IPS DF 6.9 (cell line): Measurements from ENCODE around the gene HS6ST3.

Source experiments
- DNase-seq: peaks from one replicate; pipeline ENCODE4 v3.0.0-alpha.2; 2013; ENCODE audit warnings: low read depth, low spot score
- H3K27ac ChIP-seq: one replicate; pipeline ENCODE4 v1.5.1; 2013; ENCODE audit warnings: low read length, control low read depth
- H3K27me3 ChIP-seq: 2 replicates; pipeline ENCODE4 v1.6.1; 2013; ENCODE audit warnings: mild to moderate bottlenecking, low read length; ENCODE audit not compliant: control insufficient read depth, insufficient read depth
- H3K36me3 ChIP-seq: 2 replicates; pipeline ENCODE4 v1.6.1; 2013; ENCODE audit warnings: low read length; ENCODE audit not compliant: control insufficient read depth, insufficient read depth
- H3K4me1 ChIP-seq: 2 replicates; pipeline ENCODE4 v1.6.1; 2013; ENCODE audit warnings: low read length; ENCODE audit not compliant: control insufficient read depth, insufficient read depth
- H3K4me3 ChIP-seq: 2 replicates; pipeline ENCODE4 v1.5.1; 2013; ENCODE audit warnings: mild to moderate bottlenecking, low read length
- H3K9me3 ChIP-seq: 2 replicates; pipeline ENCODE4 v1.6.1; 2013; ENCODE audit warnings: low read length, inconsistent platforms; ENCODE audit not compliant: control insufficient read depth, insufficient read depth
- WGBS: extraction: QIAGEN DNeasy Blood & Tissue Kit; methylation state at CpG from one replicate; pipeline ENCODE4 v1.1.7; 2013; ENCODE audit warnings: mixed read lengths, missing lambda C conversion rate; ENCODE audit not compliant: insufficient read length, insufficient coverage; 5-methylcytosine and 5-hydroxymethylcytosine counted together

HS6ST3 gene

DNA sequence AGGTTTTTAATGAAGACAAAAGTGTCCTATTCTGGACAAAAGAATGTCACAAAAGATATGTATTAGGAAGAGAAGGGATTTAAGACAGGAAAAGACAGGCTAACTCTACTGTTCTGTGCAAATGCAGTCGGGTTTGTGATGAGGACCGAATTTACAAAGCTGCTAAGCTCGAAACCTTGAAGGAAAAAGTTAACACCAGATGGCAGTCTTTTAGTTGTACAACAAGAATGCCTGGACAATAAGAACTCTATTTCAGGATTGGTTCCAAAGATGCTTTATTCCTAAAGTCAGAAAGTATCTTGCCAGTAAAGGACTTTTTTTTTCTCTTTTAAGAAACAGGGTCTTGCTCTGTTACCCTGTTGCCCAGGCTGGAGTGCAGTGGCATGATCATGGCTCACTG lies 51.1 kb downstream of the HS6ST3 start:
- no CpG with 5 or more reads among the region's 3 CpGs for WGBS
- H3K36me3 ChIP-seq: no peaks in the 10 kb centered on the region
- no peak for DNase-seq

DNA sequence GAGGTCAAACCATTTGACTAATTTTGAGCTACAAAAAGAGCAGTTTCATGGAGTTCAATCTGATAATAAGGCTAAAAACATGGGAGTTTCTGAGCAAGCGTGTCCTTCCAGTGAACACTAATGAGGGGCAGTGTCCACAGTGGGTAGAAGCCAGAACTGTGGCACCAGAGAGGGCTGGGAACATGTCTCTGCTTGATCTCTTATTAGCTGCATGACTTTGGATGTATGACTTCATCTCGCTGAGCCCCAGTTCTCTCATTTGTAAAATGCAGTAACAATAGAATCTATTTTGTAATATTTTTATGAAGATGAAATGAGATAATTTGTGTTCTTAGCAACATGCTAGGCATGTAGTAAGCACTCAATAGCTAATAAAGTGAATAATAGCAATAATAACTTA lies 69.8 kb downstream of the HS6ST3 start:
- no peaks in the 10 kb centered on the region for H3K36me3 ChIP-seq
- WGBS: no CpG with 5 or more reads among the region's 2 CpGs
- H3K27me3 ChIP-seq: no peaks in the 10 kb centered on the region
- no peak overlapping the region for H3K27ac ChIP-seq
- H3K4me1 ChIP-seq: no peaks in the 10 kb centered on the region
- no peak overlapping the region for H3K4me3 ChIP-seq
- no peaks in the 10 kb centered on the region for H3K9me3 ChIP-seq
- DNase-seq: no peak

More for the DNA sequence above, 51.1 kb downstream of the HS6ST3 start:
- no peaks in the 10 kb centered on the region for H3K9me3 ChIP-seq
- H3K27me3 ChIP-seq: no peaks in the 10 kb centered on the region
- H3K4me1 ChIP-seq: no peaks in the 10 kb centered on the region
- no peak overlapping the region for H3K4me3 ChIP-seq
- H3K27ac ChIP-seq: no peak overlapping the region

DNA sequence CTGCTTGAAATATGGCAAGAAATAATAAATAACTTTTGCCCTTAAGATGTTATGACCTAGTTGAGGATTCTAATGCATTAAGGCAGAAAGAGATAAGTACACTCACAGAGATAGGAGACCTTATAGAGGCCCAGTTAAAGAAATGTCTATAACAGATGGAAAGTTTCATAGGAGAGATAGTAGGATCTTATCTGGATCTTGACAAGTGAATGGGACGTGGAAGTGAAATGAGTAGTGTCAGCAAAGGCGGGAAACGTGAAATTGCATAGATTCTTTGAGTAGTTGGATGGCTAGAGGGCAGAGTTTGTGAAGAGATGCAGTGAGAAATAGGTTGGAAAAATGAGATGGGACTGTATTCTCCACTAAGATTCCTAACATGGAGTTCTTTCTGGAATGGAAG lies 71.2 kb downstream of the HS6ST3 start:
- Histone ChIP-seq H3K4me3 (no peak overlapping the region), H3K27ac (no peak overlapping the region), H3K27me3 (no peaks in the 10 kb centered on the region), H3K4me1 (no peaks in the 10 kb centered on the region), H3K36me3 (no peaks in the 10 kb centered on the region), H3K9me3 (no peaks in the 10 kb centered on the region)
- DNase-seq: no peak
- 100% methylated on average over 3 of the region's 3 CpGs for WGBS

DNA sequence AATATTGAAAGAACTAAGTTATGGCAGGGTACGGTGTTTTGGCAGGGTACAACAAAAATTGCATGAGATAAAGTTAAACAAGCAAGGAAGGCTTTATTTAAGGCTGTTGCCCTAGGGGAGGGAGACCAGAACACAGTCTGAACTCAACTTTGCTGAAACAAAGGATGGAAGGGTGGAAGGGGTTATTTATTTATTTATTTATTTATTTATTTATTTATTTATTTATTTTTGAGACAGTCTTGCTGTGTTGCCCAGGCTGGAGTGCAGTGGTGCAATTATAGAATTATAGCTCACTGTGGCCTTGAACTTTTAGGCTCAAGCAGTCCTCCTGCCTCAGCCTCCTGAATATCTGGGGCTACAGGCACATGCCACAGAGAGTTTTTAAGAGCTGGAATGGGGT lies 75.9 kb downstream of the HS6ST3 start:
- H3K36me3 ChIP-seq: no peaks in the 10 kb centered on the region
- H3K4me3 ChIP-seq: no peak overlapping the region
- H3K9me3 ChIP-seq: no peaks in the 10 kb centered on the region
- H3K4me1 ChIP-seq: no peaks in the 10 kb centered on the region
- no peak overlapping the region for H3K27ac ChIP-seq
- no peaks in the 10 kb centered on the region for H3K27me3 ChIP-seq
- WGBS: no CpG with 5 or more reads among the region's 1 CpG
- no peak for DNase-seq

DNA sequence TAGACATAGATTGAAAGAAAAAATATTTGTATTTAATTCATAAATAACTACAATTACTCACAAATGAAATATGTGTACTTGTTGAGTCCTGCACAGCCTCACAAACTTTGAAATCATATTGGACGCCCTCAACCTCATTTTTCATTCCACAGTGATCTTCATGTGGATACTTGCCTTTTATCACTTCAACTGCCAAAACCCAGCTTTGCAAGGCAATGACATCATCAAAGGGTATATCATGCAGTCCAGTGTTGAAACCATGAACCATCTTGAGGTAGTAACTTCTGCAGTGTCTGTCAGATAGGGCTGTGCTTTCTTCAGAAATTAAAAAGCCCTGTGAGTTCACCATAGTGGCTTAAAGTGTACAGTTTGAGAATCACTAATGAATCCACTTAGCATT lies 82.2 kb downstream of the HS6ST3 start:
- Histone ChIP-seq H3K27me3 (no peaks in the 10 kb centered on the region), H3K9me3 (no peaks in the 10 kb centered on the region), H3K4me3 (no peak overlapping the region), H3K36me3 (no peaks in the 10 kb centered on the region), H3K4me1 (no peaks in the 10 kb centered on the region), H3K27ac (no peak overlapping the region)
- no peak for DNase-seq
- no CpG with 5 or more reads among the region's 1 CpG for WGBS

DNA sequence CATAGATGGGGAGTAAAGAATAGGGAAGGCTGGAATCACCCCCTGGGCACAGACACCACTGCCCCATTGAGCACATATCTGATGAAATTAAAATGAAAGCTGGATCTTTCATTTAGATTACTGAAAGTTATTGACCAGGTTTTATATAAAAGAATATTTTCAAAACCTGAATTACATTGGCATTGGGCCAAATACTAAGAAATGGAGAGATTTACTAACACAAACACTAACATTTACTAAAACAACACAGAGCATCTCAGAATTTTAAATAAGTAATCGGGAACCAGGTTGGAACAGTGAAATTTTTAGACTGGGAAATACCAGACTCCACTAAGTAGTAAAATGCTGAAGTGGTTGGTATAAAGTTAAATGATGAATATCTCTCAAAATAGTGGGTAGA lies 88.9 kb downstream of the HS6ST3 start:
- Histone ChIP-seq H3K9me3 (no peaks in the 10 kb centered on the region), H3K4me3 (no peak overlapping the region), H3K36me3 (no peaks in the 10 kb centered on the region), H3K27ac (no peak overlapping the region), H3K27me3 (no peaks in the 10 kb centered on the region), H3K4me1 (no peaks in the 10 kb centered on the region)
- no peak for DNase-seq
- no CpG with 5 or more reads among the region's 1 CpG for WGBS

DNA sequence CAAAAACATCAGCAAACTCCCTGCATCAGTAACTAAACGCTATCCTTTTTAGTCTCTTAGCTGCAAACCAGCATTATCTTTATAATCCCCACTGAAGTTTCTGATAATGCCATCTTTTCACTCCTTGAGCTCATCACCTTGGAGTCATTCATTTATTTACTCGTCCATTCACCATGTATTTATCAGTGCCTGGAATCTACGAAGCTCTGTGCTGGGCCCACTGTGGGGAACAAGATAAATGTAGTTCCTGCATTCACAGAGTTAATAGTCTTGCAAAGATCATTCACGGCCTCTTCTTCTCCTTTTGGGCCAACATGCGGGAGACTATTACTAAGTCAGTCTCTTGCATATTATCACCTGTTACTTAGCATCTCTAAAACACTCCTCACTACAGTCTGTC lies 89.4 kb downstream of the HS6ST3 start:
- no CpG with 5 or more reads among the region's 5 CpGs for WGBS
- Histone ChIP-seq H3K4me3 (no peak overlapping the region), H3K27ac (no peak overlapping the region), H3K9me3 (no peaks in the 10 kb centered on the region), H3K36me3 (no peaks in the 10 kb centered on the region), H3K27me3 (no peaks in the 10 kb centered on the region), H3K4me1 (no peaks in the 10 kb centered on the region)
- no peak for DNase-seq

DNA sequence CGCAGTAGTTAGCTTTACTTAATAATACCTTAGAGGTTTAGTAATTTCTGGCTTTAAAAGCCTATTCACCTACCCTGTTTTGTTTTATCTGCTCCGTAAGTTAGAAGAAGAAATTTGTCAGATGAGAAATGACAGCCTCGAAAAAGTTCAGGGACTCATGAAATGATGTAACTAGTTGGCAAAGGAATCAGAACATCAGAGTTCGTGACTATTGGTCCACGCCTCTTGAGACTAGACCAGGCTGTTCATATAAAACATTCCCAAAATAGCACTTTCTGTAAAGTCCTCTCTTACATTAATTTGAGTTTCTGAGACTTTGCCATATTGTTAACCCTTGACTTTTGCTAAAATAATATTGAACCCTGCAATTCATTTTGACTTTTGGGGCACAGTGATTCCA lies 92.0 kb downstream of the HS6ST3 start:
- Histone ChIP-seq H3K27me3 (no peaks in the 10 kb centered on the region), H3K27ac (no peak overlapping the region), H3K4me1 (no peaks in the 10 kb centered on the region), H3K4me3 (no peak overlapping the region), H3K9me3 (no peaks in the 10 kb centered on the region), H3K36me3 (no peaks in the 10 kb centered on the region)
- no peak for DNase-seq
- no CpG with 5 or more reads among the region's 5 CpGs for WGBS

DNA sequence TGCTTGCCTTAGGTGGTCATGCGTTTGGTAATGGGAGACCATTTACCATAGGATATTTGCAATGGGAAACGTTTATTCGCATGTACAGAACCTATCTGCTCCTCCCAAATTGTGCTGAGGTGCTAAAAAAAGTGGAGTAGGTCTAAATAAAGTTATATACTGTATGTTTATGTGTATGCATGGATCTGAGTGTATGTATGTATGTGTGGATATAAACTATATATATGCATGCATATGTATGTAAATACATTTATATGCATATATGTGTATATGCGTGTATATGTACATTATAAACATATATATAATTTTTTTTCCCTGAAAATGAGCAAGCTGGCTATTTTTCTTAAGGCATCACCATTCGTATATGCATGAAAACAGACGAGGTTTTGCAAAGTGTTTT lies 95.9 kb downstream of the HS6ST3 start:
- WGBS: no CpG with 5 or more reads among the region's 6 CpGs
- no peaks in the 10 kb centered on the region for H3K27me3 ChIP-seq
- no peak for DNase-seq

DNA sequence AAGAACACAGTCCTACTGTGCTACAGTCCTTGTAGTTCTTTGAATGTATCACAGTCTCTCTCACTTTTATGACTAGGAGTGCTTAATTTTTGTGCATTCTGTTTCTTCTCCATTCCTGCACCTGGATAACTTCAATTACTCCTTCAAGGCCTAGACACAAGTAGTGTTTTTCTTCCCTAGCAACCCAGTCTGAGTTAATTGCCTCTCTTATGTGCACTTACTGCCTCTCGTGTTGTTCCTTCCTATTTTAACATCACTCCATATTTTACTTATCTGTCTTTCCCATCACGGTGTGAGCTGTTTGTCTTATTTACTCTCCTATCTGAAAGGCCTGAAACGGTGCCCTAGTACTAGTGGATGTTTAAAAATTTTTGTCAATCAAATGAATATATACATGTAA lies 101.5 kb downstream of the HS6ST3 start:
- Histone ChIP-seq H3K27ac (no peak overlapping the region), H3K4me3 (no peak overlapping the region), H3K9me3 (no peaks in the 10 kb centered on the region), H3K4me1 (no peaks in the 10 kb centered on the region), H3K36me3 (no peaks in the 10 kb centered on the region), H3K27me3 (no peaks in the 10 kb centered on the region)
- DNase-seq: no peak
- WGBS: no CpG with 5 or more reads among the region's 3 CpGs

More for the DNA sequence above, 95.9 kb downstream of the HS6ST3 start:
- H3K27ac ChIP-seq: no peak overlapping the region
- no peaks in the 10 kb centered on the region for H3K36me3 ChIP-seq
- no peaks in the 10 kb centered on the region for H3K9me3 ChIP-seq
- no peaks in the 10 kb centered on the region for H3K4me1 ChIP-seq
- no peak overlapping the region for H3K4me3 ChIP-seq

DNA sequence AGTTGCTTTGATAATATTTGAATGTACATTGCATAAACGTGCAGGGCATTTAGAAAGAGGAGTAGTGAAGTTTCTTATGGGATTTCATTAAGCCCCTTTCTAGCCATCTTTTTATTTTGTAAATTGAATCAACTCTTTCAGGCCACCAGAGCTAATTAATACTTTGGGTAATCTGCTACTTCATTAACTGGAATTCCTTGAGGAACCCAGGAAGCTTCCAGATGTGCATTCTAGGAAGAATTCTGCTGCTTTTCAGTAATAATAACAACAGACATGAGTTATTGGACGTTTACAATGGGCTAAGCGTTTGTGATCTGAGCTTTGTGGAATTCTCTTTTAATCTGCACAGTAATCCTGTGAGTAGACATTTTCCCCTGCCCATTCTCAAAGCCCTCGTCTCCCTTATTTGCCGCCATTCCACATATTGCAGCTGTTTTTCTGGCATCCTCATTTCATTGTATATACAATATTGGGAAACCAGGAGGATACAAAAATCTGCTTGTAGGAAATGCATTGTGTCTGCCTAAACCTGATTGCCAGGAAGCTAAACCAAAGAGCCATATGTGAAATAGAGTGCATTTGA lies 103.9 kb downstream of the HS6ST3 start:
- no CpG with 5 or more reads among the region's 5 CpGs for WGBS
- no peaks in the 10 kb centered on the region for H3K36me3 ChIP-seq
- no peak overlapping the region for H3K27ac ChIP-seq
- no peaks in the 10 kb centered on the region; the same call in 1 of the 2 replicates for H3K4me1 ChIP-seq
- H3K9me3 ChIP-seq: no peaks in the 10 kb centered on the region
- no peak overlapping the region for H3K4me3 ChIP-seq
- H3K27me3 ChIP-seq: no peaks in the 10 kb centered on the region
- no peak for DNase-seq
